Measurements from ENCODE around the gene FPR1.

FPR1 gene

GRCh38 chr19:51727349-51727880, 24.3 kb downstream of the FPR1 start:
- peak; percentile 63 to 92 for DNase-seq (ENCODE audit: low read depth in 2 of 2)
- TF ChIP-seq CTCF (IDR thresholded peaks at IDR 0.05; ENCODE audit: low read depth, low read length): no peak
- no peak overlapping the region for H3K4me3 ChIP-seq (replicated peaks in 1 of 2; ENCODE audit: low read depth in 2 of 2, low read length in 2 of 2)

DNA sequence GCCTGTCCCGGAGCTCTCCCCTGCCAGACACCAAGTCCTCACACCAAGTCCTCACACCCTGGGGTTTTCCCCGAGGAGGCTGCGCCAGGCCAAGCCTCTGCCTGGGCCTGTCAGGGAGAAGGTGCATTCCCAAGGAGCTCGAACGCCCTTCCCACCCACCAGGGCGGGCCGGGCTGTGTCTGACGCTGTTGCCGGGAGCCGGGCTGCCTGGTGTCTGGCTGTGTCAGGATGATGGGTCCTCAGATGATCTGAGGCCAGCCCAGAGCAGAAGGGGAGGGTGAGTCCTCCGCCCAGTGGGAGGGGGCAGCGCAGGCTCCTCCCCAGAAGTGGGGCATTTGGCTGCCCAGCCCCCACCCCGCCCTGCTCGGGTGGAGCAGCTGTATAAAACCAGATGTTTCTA, 25.6 kb downstream of the FPR1 start:
- DNase-seq (ENCODE audit: low read depth in 2 of 2): peak; percentile 92 to 96
- no peak overlapping the region for H3K4me3 ChIP-seq (replicated peaks in 1 of 2; ENCODE audit: low read depth in 2 of 2, low read length in 2 of 2)

DNA sequence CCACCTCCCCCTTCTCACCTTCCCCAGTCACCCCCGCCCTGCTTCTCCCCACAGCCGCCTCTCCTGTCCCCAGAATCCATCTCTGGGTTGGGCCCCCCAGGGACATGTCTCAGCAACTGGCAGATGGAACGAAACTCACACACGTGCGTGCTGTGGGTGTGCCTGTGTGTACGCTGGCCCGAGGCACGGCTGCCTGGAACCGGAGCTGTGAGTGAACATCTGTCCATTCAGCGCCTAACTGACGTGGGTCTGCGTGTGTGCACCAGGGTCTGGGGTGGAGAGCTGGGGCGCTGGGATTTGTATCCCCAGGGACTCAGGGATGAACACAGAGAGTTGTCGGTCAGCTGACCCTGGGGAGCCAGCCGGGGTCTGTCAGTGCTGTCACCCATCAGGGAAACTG, 27.1 kb downstream of the FPR1 start:
- no peak for TF ChIP-seq CTCF (IDR thresholded peaks at IDR 0.05; ENCODE audit: low read depth, low read length)
- peak; percentile 51 to 86 for DNase-seq (ENCODE audit: low read depth in 2 of 2)
- peak overlapping the region in 1 of 2 donors; percentile 64 for H3K4me3 ChIP-seq (replicated peaks in 1 of 2; ENCODE audit: low read depth in 2 of 2, low read length in 2 of 2)

More for the DNA sequence above, 25.6 kb downstream of the FPR1 start:
- no peak for TF ChIP-seq CTCF (IDR thresholded peaks at IDR 0.05; ENCODE audit: low read depth, low read length)

- TF ChIP-seq CTCF (IDR thresholded peaks at IDR 0.05; ENCODE audit: low read depth, low read length): no peak
- H3K4me3 ChIP-seq (replicated peaks in 1 of 2; ENCODE audit: low read depth in 2 of 2, low read length in 2 of 2): peak overlapping the region in 1 of 2 donors; percentile 64
- DNase-seq (ENCODE audit: low read depth in 2 of 2): peak in 1 of 2 donors; percentile 5
Measured at GRCh38 chr19:51722492-51722891, 29.2 kb downstream of the FPR1 start.

DNA sequence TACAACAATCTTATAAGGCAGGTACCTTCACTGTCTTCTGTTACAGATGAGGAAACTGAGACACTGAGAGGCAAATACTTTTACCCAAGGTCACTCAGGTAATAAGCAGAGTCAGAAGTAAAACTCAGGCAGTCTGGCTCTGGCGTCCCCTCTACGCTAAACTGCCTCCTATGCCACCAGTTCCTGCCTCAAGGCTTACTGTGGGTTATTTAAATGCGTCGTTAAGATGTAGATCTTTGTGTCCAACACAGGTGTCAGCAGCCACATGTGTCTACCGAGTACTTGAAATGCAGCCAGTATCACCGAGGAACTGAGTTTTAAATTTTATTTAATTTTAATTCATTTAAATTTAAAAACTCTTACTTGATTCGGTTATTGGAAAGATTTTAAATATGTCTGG, 29.8 kb downstream of the FPR1 start:
- DNase-seq (ENCODE audit: low read depth in 2 of 2): no peak
- TF ChIP-seq CTCF (IDR thresholded peaks at IDR 0.05; ENCODE audit: low read depth, low read length): no peak
- peak overlapping the region in 1 of 2 donors; percentile 64 for H3K4me3 ChIP-seq (replicated peaks in 1 of 2; ENCODE audit: low read depth in 2 of 2, low read length in 2 of 2)

- peak overlapping the region; percentile 32 to 64 for H3K4me3 ChIP-seq (replicated peaks in 1 of 2; ENCODE audit: low read depth in 2 of 2, low read length in 2 of 2)
- no peak for TF ChIP-seq CTCF (IDR thresholded peaks at IDR 0.05; ENCODE audit: low read depth, low read length)
- DNase-seq (ENCODE audit: low read depth in 2 of 2): no peak
Measured at GRCh38 chr19:51719251-51719988, 32.3 kb downstream of the FPR1 start.

All from cardiac fibroblast (primary cell).